HCT116 (cell line): ENCODE results near the gene LSMEM2. TPM values are rescaled to one million over a fixed set of nuclear protein-coding genes. Genes with fewer than 3 reads are reported as not detected.

Experiments
- ATAC-seq: fragments of 200-7000 bp; cut with Tn5 transposase; 2 replicates; pipeline ENCODE4 v1.9.1; 2020; ENCODE audit warnings: mild to moderate bottlenecking, moderate library complexity
- BruUV-seq: library from RNA; stranded (reverse); fragments of 400-500 nt; replicated peaks from 2 replicates; lab custom pipeline; 2021; lab: Mats Ljungman, UMichigan
- CTCF ChIA-PET: fragments of 300-600 bp; sonication (Branson Sonifier 250); formaldehyde crosslinking; loops from one replicate; lab custom pipeline; 2021; ENCODE audit warnings: antibody characterized with exemption; lab: Charles Lee
- POLR2A ChIA-PET: fragments of 300-600, 350-600 bp; sonication (Branson Sonifier 250); formaldehyde crosslinking; loops from one replicate; lab custom pipeline; 2021; ENCODE audit warnings: antibody characterized with exemption; lab: Charles Lee
- RAD21 ChIA-PET, 2 experiments: fragments of 300-600 bp; sonication (Branson Sonifier 250); formaldehyde crosslinking; loops; one replicate each; lab custom pipeline; 2023; ENCODE audit warnings: low total read pairs in 2 of 2; ENCODE audit not compliant: uncharacterized antibody in 2 of 2, unreplicated experiment in 2 of 2, low non-redundant PET in 1 of 2; lab: Charles Lee
- DNase-seq: peaks from one replicate; pipeline ENCODE4 v3.0.0-alpha.2; 2010; ENCODE audit warnings: low read depth, low spot score
- H2AFZ ChIP-seq: fragments of 200-600 bp; shearing (Covaris generic), sonication (generic); 2 replicates; pipeline ENCODE4 v1.6.1; 2017; ENCODE audit warnings: low read depth, mixed run types, mixed read lengths, antibody characterized with exemption, low read length; ENCODE audit not compliant: poor library complexity, severe bottlenecking
- H3K27ac ChIP-seq: 2 replicates; pipeline ENCODE4 v1.5.1; 2012; ENCODE audit warnings: low read depth, low read length
- H3K27me3 ChIP-seq: fragments of 200-600 bp; sonication (generic); 2 replicates; pipeline ENCODE4 v1.6.1; 2016; ENCODE audit warnings: mixed run types, low read length, mixed read lengths; ENCODE audit not compliant: insufficient read depth
- H3K36me3 ChIP-seq, 2 experiments: fragments of 200-500 bp in 1 of 2; fragments of 200-600 bp in 1 of 2; sonication (Bioruptor generic) in 1 of 2; sonication (generic) in 1 of 2; 2 replicates each; pipeline versions ENCODE4 v1.5.1 to v1.6.1; 2014 to 2016; ENCODE audit warnings: low read length in 2 of 2, inconsistent platforms in 1 of 2, mixed read lengths in 1 of 2, mixed run types in 1 of 2; ENCODE audit not compliant: insufficient read depth in 2 of 2, control insufficient read depth in 1 of 2
- H3K4me1 ChIP-seq, 2 experiments: fragments of 200-600 bp in 1 of 2; sonication (generic) in 1 of 2; 2 replicates each; pipeline versions ENCODE4 v1.5.1 to v1.6.1; 2012 to 2017; ENCODE audit warnings: low read length in 2 of 2, inconsistent platforms in 1 of 2, mild to moderate bottlenecking in 1 of 2, mixed read lengths in 1 of 2, mixed run types in 1 of 2, moderate library complexity in 1 of 2; ENCODE audit not compliant: insufficient read depth in 2 of 2, control insufficient read depth in 1 of 2
- H3K4me2 ChIP-seq: fragments of 200-600 bp; sonication (generic); 2 replicates; pipeline ENCODE4 v1.6.1; 2017; ENCODE audit warnings: mixed run types, low read length, mixed read lengths
- H3K4me3 ChIP-seq, 2 experiments: fragments of 200-600 bp in 1 of 2; sonication (generic) in 1 of 2; replicated peaks in 1 of 2; 2 replicates each; pipeline ENCODE4 v1.5.1; 2011 to 2016; ENCODE audit warnings: low read length in 2 of 2, control low read depth in 1 of 2, low read depth in 1 of 2, mild to moderate bottlenecking in 1 of 2, mixed read lengths in 1 of 2, mixed run types in 1 of 2
- H3K79me2 ChIP-seq: fragments of 200-600 bp; sonication (generic); 2 replicates; pipeline ENCODE4 v1.6.1; 2017; ENCODE audit warnings: mild to moderate bottlenecking, mixed run types, low read length, moderate library complexity, mixed read lengths; ENCODE audit not compliant: insufficient read depth
- H3K9ac ChIP-seq: fragments of 200-600 bp; sonication (generic); 2 replicates; pipeline ENCODE4 v1.6.1; 2016; ENCODE audit warnings: low read length, mixed read lengths
- H3K9me2 ChIP-seq: fragments of 200-600 bp; sonication (generic), shearing (Covaris generic); 2 replicates; pipeline ENCODE4 v1.6.1; 2017; ENCODE audit warnings: mixed run types, mild to moderate bottlenecking, moderate library complexity; ENCODE audit not compliant: insufficient read depth
- H3K9me3 ChIP-seq, 2 experiments: fragments of 200-500 bp in 1 of 2; fragments of 200-600 bp in 1 of 2; sonication (Bioruptor generic) in 1 of 2; sonication (generic) in 1 of 2; 2 replicates each; pipeline ENCODE4 v1.6.1; 2014 to 2017; ENCODE audit warnings: low read length in 2 of 2, mixed read lengths in 2 of 2, inconsistent platforms in 1 of 2, low read depth in 1 of 2, mild to moderate bottlenecking in 1 of 2, mixed run types in 1 of 2, moderate library complexity in 1 of 2; ENCODE audit not compliant: control insufficient read depth in 1 of 2, insufficient read depth in 1 of 2
- H4K20me1 ChIP-seq: fragments of 200-600 bp; sonication (generic), shearing (Covaris generic); 2 replicates; pipeline ENCODE4 v1.6.1; 2017; ENCODE audit warnings: mixed run types, mild to moderate bottlenecking, moderate library complexity; ENCODE audit not compliant: insufficient read depth
- CTCF ChIP-seq, 3 experiments: fragments of 200-600 bp in 1 of 3; sonication (generic) in 1 of 3; IDR thresholded peaks in 2 of 3; conservative IDR thresholded peaks in 1 of 3; 2 replicates each; pipeline ENCODE4 v1.5.1; 2012 to 2017; ENCODE audit warnings: low read depth in 2 of 3, low read length in 2 of 3, antibody characterized with exemption in 1 of 3, borderline replicate concordance in 1 of 3, control low read depth in 1 of 3, mild to moderate bottlenecking in 1 of 3, mixed read lengths in 1 of 3, mixed run types in 1 of 3, moderate library complexity in 1 of 3; ENCODE audit not compliant: insufficient read depth in 1 of 3
- JUND ChIP-seq: IDR thresholded peaks from 2 replicates; pipeline ENCODE4 v1.6.1; 2012
- intact Hi-C: fragments of 100-400 bp; cut with micrococcal nuclease; formaldehyde crosslinking; loops from 2 replicates; pipeline ENCODE4 v1.10.0; 2022
- total RNA-seq: library from RNA; stranded (reverse); gene quantifications from one replicate; pipeline ENCODE4 v1.2.1, GENCODE V29; 2021; ENCODE audit not compliant: unreplicated experiment

The LSMEM2 gene
- total RNA-seq, 1 experiment from 2014 or later = not detected

DNA sequence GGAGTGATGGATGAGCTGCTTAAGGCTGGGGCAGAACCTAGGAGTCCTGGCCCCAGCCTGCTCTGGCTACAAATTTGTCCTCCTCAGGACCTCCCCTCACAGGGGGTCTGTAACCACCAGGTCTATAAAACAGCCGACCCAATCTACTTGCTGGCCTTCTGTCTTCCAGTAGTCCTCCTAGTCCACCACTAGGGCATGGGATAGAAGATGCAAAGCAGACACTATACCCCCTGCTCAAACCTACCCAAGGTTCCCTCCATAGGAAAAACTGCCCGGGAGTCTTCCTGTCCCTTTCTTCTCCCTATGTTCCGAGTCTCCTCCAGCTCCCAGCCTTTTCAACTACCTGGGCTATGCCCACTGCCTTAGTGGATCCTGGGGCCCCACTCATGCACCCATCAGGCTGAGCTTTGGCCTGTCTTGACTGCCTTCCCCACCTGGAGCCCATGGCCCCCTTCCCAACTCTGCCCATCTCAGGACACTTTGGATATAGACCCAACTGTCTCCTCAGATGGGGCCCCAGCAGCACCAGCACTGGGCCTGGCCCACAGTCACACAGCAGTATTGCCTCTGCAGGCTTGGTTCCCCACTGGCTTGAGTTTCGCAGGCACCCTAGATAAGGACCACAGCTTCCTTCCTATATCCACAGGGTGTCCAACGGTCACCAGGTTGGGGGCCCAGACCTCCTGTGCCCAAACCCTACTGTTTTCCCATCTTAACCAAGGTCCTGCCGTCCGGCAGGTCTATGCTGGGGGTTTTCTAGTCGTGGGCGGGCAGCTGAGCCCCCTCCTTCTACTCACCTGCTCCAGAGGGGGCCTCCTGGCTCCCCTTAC, 19.2 kb downstream of the LSMEM2 start:
- peak overlapping the region; percentile 91 for H3K9ac ChIP-seq
- DNase-seq = no peak
- H3K4me2 ChIP-seq = peak overlapping the region; percentile 97
- no peaks in the 10 kb centered on the region for H3K9me2 ChIP-seq
- intact Hi-C loops = no loop called here
- TF ChIP-seq JUND (no peak), CTCF (IDR thresholded peaks at IDR 0.05 in 2 of 3, conservative IDR thresholded peaks at IDR 0.05 in 1 of 3; ENCODE audit: borderline replicate concordance in 1 of 3, insufficient read depth in 1 of 3, low read depth in 2 of 3, low read length in 2 of 3) (peak in 2 of 3 experiments; percentile 25 to 45; a peak in 3 of 6 replicates)
- TF ChIP-seq, all 23 proteins: peak for 1
- RAD21 ChIA-PET = no interaction called here
- POLR2A ChIA-PET = interaction anchor here (1.4 to 2.0 kb wide), 2 partner anchors 30 to 63 kb away, joined by 6 to 12 read pairs; partner anchors contain the start of genes GNAI2 and TUSC2
- Histone ChIP-seq H3K4me3 (peak overlapping the region; percentile 55 to 92), H3K9me3 (no peaks in the 10 kb centered on the region), H3K27me3 (no peaks in the 10 kb centered on the region), H4K20me1 (no peaks in the 10 kb centered on the region), H3K36me3 (no peaks in the 10 kb centered on the region), H3K79me2 (peaks cover 3% of the 10 kb centered on the region; the same call in 1 of the 2 replicates), H2AFZ (no peak overlapping the region), H3K27ac (peak overlapping the region; percentile 67), H3K4me1 (peaks cover 13 to 41% of the 10 kb centered on the region in 2 experiments)
- CTCF ChIA-PET = interaction anchor here (0.5 to 1.2 kb wide), 3 partner anchors 23 to 87 kb away, joined by 3 to 4 read pairs (median 4); no protein-coding TSS in a partner anchor
- BruUV-seq = no TSS peak
- no peak for ATAC-seq
